Left lobe of liver (tissue), 2 donors: Measurements from ENCODE around the gene SATB2. TPM values are rescaled to one million over a fixed set of nuclear protein-coding genes. Genes with fewer than 3 reads are reported as not detected.
A peak's percentile ranks its signal among the peaks of the same experiment; 100 is the strongest.

Experiments used
- ATAC-seq: fragments of 200-7000 bp; cut with Tn5 transposase; one replicate; pipeline ENCODE4 v1.9.1; 2020; ENCODE audit warnings: mild to moderate bottlenecking, moderate library complexity
- DNase-seq: peaks from one replicate; pipeline ENCODE4 v3.0.0-alpha.2; 2020; ENCODE audit warnings: low spot score
- total RNA-seq: library from RNA; stranded (reverse); gene quantifications from one replicate; pipeline ENCODE4 v1.2.1, GENCODE V29; 2021
- donor health status: DM: no; HTN: no; CAD: no; lungs with moderate emphysema.
- donor health status: DM: no; HTN: yes; CAD: no.

Gene SATB2
- total RNA-seq, 1 donor from 2014 or later: 5.8 TPM

- no peak for ATAC-seq
- DNase-seq: no peak
These were observed 2.6 kb downstream of the SATB2 start for GRCh38 chr2:199455210-199455544.

GRCh38 chr2:199452991-199453379 is 4.8 kb downstream of the SATB2 start:
- ATAC-seq (no peak), DNase-seq (no peak)

DNA sequence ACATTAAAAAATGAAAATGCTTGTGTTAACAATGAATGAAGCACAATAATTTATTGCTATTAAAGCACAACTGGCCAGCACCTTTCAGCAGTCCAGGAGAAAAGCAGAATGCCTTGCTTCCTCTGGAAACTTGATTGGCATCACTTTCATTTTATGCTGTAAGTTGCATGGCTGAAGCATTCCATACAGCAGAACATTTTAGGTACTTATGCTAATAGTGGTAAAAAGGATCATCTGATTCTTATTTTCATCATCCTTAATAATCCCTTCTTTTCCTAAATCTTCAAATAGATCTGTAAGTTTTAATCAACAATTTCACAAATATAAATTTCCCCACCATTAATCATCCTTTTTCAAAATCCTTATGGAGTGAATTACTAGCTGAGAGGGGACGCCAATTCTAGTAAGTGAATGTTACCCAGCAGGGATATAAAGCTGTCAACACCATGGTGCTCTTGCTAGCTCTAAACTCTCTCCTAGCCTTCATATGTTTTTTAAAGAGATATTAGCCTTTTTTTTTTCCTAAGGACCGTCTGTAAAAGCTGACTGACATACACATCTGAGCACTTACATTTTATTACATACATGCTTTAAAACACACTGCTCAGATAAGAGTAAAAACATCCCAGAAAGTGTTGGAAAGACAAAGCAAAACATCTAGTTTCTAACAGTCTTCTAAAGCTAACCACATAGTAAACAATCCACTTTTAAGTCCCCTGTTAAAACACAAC is 5.3 kb downstream of the SATB2 start:
- DNase-seq: no peak
- no peak for ATAC-seq

DNA sequence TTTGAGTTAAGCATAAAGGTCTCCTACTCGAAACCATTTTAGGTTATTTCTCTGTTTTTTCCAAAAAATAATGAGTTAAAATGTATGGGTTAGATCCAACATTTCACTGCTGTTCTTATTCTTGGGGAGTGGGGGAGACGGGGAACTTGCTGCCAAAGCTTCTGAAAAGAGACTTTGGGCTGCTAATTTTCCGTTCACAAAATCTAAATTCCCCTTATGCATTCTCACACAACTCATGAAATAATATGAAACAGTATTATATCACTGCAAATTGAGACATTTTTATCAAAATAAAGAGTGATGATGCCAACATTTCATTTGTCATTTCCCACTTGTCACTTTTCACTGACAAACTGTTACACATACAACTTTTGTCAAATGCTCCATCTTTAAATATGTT is 7.8 kb downstream of the SATB2 start:
- no peak for ATAC-seq
- no peak for DNase-seq

DNA sequence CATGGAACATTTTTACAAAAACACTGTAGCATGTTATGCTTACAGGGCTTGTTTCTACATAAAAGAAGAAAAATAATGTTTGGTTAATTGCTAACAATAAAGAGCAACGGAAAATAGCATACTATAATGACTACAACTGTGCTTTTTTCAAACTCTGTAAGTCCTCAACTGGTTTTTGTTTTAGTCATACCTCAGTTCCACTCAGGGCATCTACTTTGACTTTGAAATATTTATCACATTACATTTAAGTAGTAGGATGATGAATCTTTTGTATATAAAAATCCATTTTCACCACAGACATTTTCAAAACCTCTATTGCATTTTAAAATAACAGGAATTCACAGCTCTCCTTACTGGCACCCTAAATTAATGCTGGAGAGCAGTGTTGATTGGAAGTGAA is 8.3 kb downstream of the SATB2 start:
- ATAC-seq: no peak
- no peak for DNase-seq

GRCh38 chr2:199446996-199447576 is 10.7 kb downstream of the SATB2 start:
- no peak for ATAC-seq
- DNase-seq: no peak

- ATAC-seq (no peak), DNase-seq (no peak)
These were observed 13.0 kb downstream of the SATB2 start for GRCh38 chr2:199444749-199445148.

DNA sequence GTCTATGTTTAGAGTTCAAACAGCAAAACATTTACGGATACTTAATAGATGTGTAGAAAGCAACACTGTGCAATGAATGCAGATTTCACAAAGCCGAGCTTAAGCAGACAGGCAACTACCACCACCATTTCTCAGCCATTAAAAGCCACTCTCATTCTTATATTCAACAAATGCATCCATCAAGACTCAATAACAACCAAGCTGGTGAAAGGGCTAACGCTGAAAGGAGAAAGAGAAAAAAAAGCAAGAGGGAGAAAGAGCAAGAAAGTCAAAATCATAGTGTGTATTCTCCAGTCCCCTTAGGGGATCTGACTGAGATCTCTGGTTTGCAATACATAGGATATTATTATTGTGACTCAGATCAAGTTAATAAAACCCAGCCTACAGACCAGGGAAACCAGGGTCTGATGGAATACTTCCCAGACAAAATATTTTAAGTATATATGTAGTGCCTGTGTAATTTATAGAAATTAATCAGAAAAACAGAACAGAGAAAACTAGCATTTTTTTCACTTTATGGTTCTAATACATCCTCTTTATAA is 14.1 kb downstream of the SATB2 start:
- ATAC-seq (no peak), DNase-seq (no peak)

DNA sequence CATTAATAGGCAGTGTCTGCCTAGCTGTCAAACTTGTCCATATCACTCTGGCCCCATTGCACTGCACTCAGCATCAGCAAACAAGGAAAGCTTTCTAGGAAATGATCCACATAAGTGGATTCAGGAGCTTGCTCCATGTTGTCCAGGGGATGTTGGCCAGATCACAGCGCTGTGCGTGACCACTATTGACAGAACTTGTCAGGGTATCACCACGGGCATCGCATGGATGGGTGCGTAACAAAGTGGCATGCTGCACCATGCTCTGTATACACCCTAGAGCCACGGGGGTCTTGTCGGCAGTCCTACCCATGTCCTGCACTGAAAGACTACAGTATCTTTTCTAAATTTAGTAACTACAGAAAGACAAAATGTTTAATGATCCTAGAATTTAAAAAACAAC is 15.6 kb downstream of the SATB2 start:
- DNase-seq: no peak
- ATAC-seq: no peak

DNA sequence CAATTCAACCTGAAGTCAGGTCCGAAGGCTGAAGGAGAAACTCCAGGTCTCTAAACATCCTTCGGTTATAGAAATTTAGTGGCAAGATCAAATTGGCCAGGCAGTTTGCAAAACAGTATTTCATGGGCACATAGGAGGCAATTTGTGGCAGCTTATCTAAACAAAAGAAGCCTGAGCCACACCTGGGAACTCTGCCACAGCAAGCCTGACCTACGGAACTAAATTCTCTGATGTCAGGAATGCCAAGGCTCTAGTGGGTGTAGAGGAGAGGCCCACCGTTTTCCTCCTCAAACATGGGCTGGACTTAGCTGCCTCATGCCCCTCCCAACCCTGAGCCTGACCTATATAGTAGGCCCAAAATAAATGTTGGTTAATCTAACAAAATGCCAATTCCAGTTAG is 16.0 kb downstream of the SATB2 start:
- DNase-seq: peak; percentile 50

DNA sequence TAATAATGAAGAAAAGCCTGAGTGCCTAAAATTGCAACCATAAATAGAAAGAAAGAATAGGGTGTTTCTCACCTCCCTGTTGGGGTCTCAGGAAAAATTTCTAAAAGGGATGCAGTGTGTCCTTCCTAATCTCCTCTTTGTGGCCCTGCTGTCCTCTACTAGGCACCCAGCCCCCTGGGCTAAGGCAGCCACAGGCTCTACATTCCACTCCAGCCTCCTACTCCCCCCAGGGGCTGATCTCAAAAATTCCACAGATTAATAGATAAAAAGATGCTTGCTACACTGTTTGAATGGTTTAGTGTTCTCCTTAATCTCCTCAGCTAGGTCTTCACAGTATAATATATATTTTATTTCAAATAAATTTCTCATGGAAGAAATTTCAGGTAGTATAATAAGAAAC is 17.6 kb downstream of the SATB2 start:
- ATAC-seq: no peak
- no peak for DNase-seq

More for the DNA sequence above, 16.0 kb downstream of the SATB2 start:
- ATAC-seq: peak; percentile 96

DNA sequence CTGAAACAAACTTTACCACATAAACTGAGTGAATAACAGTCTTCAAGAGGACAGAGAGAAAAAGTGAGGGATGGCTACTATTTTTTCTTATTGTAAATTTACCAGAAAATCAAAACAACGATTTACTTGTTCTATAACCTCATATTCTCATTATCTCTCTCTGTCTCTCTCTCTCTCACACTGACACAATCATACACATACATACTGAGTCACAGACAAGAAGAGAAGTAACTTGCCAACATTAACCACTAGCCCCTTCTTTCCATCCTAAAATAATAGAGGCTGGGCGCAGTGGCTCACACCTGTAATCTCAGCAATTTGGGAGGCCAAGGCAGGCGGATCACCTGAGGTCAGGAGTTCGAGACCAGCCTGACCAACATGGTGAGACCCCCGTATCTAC is 18.2 kb downstream of the SATB2 start:
- DNase-seq (no peak), ATAC-seq (no peak)

DNA sequence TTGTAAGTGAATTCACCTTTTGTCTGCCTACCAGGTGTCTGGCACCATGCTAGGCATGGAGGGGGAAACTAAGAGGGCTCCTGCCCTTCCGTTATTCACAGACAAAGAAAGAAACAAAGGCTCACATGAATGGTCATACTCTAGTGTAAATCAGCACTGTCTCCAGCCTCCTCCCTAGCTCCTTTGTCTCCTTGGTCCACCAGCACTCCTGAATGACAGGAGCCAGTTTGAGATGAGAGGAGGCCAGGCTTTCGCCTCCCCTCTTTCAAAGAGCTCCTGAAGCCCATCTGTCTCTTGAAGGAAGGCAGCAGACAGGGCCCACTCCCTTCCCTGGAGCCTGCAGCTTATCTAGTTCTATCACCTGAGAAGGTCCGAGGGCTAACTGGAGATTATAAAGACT is 18.7 kb downstream of the SATB2 start:
- DNase-seq (no peak), ATAC-seq (no peak)

DNA sequence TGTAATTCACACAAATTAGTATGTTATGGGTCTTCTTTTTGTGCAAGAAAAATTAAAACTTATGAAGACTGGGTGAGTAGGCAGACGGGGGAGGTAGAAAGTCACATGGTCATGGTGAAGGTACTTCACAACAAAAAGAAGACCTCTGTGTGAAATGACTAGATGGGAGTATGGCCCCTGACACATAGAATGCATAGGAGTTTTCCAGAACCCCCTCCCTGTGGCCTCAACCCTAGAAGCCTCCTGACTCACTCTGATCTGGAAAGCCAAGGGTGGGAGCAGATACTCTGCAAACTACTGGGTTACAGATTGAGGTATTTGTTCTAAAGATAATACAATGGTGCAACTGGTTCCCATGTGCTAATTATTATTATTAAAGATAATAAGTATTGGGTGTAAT is 23.2 kb downstream of the SATB2 start:
- no peak for DNase-seq

DNA sequence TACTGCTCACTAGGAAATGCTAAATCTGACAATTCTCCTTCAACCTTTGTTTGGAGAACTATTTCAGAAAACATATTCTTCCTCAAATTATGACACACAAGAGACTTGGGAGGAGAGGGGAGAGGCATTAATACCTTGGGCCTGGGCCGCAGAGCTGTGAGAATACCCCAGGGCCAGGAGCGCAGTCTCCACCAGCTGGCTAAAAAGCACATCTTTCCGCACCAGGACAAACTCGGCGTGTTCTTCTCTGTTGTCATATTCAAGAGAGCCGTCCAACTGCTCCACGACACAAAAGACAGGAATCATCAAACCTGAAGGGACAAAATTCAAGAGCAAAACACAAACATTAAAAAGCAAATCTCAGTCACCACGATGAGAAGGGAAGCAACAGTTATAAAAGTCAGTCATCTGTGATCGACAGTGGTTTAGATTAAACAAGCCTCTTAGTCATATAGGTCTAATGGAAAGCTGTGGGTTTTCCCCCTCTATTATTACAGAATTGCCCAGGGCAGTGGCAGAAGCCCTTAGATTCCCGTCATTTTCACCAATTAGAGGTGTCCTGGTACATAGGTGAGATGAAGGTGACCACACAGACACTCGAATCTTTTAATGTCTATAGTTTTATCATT is 24.4 kb downstream of the SATB2 start:
- ATAC-seq (no peak), DNase-seq (no peak)

More for the DNA sequence above, 23.2 kb downstream of the SATB2 start:
- no peak for ATAC-seq

DNA sequence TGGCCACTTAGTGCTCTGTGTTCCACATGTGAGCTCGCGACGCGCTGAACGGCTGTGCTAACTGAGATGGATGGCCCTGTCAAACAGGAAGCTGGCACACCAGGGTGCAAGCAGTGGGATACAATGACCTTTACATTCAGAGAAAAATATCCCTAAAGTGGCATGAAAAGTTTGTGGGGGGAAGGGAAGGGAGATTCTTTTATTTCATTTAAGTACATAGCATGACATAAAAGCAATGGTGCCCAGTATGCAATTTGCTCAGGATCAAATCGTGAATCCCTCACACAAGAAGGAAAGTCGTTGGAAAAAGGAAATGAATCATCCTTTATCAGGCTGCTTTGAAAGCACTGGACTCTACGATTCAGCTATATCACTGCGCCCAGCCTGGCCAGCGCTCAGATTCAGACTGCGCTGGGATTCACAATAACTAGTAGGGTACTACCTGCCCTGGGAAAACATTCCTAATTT is 26.0 kb downstream of the SATB2 start:
- no peak for ATAC-seq
- no peak for DNase-seq

DNA sequence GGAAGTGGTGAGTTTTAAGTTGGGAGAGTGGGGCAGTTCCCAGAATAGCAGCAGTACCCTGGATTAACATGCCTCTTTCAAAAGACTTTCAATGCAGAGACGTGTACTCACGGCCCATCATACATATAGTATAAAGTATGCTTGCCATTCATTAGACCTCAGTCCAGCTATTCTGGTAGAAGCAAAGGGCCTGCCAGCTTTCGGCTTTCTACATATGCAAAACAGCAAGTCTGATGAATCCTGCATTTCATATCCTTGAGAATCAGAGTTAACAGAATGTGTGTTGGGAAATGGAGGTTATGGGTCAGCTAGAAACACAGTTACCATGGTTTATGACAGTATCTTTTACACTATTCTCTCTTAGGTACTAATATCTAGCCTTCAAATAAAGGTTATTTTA is 27.5 kb downstream of the SATB2 start:
- ATAC-seq: no peak
- DNase-seq: no peak

GRCh38 chr2:199428291-199428690 is 29.4 kb downstream of the SATB2 start:
- ATAC-seq: peak; percentile 83
- DNase-seq: no peak

GRCh38 chr2:199424160-199424559 is 33.6 kb downstream of the SATB2 start:
- ATAC-seq (no peak), DNase-seq (no peak)

GRCh38 chr2:199419428-199419827 is 38.3 kb downstream of the SATB2 start:
- no peak for DNase-seq
- no peak for ATAC-seq

DNA sequence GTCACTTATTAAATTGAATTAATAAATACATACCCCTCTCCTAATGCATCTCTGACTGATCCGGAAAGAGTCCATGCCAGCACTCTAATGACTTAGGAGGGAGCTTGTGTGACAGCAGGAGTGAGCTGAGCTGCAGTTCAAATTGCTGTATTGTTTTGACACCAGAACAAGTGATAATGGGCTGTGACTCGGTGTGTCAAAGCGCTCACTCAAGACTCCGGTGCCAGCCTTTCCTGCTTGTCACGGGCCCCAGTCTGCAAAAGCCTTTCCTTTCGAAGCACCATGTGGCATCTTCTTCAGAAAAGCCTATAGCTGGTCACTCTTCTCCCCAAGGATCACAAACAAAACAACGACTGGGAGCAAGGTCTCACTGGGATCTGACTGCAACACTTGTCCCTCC is 43.3 kb downstream of the SATB2 start:
- ATAC-seq: no peak
- DNase-seq: no peak

GRCh38 chr2:199414001-199414400 is 43.7 kb downstream of the SATB2 start:
- ATAC-seq: no peak

More at GRCh38 chr2:199414001-199414400, 43.7 kb downstream of the SATB2 start:
- no peak for DNase-seq
